Nephron (organoid): ENCODE results near the gene CIROP.

Experiments
- H3K27ac Mint-ChIP-seq, 3 experiments: 2 replicates each; pipeline ENCODE4 v1.8.0; 2020; ENCODE audit warnings: mixed read lengths in 3 of 3, mild to moderate bottlenecking in 2 of 3, moderate library complexity in 1 of 3
- H3K27me3 Mint-ChIP-seq: 2 replicates; pipeline ENCODE4 v1.8.0; 2021; ENCODE audit warnings: low read depth, mild to moderate bottlenecking, moderate library complexity, mixed read lengths
- H3K36me3 Mint-ChIP-seq: 2 replicates; pipeline ENCODE4 v1.8.0; 2020; ENCODE audit warnings: low read depth, mixed read lengths
- H3K4me1 Mint-ChIP-seq: 2 replicates; pipeline ENCODE4 v1.8.0; 2020; ENCODE audit warnings: mixed read lengths
- H3K4me3 Mint-ChIP-seq, 3 experiments: 2 replicates each; pipeline ENCODE4 v1.8.0; 2020; ENCODE audit warnings: mild to moderate bottlenecking in 3 of 3, mixed read lengths in 3 of 3, moderate library complexity in 2 of 3
- H3K9me3 Mint-ChIP-seq: 2 replicates; pipeline ENCODE4 v1.8.0; 2020; ENCODE audit warnings: mixed read lengths
- TF ChIP-seq, protein P1 (sequence below), 3 experiments: fragments of 200-600 bp; sonication (generic); IDR thresholded peaks; one replicate each; pipeline ENCODE4 v1.5.0; 2021; ENCODE audit warnings: antibody characterized with exemption in 3 of 3; ENCODE audit not compliant: unreplicated experiment in 3 of 3

Gene CIROP

DNA sequence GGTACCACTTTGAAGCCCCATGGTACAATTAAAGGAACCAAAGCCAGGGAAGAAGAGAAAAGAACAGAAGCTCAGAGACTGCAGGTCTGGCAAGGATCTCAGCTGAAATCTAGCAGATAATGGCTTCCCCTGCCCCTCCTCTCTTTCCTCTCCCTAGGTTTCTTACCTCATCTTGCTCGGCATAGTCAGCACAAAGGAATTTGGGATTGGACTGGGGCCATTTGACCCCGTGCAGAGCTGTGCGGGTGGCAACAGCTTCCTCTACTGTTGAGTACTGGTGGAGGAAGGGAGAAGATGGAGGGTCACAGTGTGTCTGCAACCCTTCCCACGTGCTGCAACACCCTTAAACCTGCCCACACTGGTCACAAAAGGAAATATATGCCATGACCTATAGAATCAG is 42.8 kb downstream of the CIROP start:
- H3K4me3 Mint-ChIP-seq = no peak overlapping the region
- H3K9me3 Mint-ChIP-seq = no peaks in the 10 kb centered on the region
- peaks cover 77% of the 10 kb centered on the region for H3K36me3 Mint-ChIP-seq
- no peaks in the 10 kb centered on the region for H3K27me3 Mint-ChIP-seq
- TF ChIP-seq, protein P1, sequence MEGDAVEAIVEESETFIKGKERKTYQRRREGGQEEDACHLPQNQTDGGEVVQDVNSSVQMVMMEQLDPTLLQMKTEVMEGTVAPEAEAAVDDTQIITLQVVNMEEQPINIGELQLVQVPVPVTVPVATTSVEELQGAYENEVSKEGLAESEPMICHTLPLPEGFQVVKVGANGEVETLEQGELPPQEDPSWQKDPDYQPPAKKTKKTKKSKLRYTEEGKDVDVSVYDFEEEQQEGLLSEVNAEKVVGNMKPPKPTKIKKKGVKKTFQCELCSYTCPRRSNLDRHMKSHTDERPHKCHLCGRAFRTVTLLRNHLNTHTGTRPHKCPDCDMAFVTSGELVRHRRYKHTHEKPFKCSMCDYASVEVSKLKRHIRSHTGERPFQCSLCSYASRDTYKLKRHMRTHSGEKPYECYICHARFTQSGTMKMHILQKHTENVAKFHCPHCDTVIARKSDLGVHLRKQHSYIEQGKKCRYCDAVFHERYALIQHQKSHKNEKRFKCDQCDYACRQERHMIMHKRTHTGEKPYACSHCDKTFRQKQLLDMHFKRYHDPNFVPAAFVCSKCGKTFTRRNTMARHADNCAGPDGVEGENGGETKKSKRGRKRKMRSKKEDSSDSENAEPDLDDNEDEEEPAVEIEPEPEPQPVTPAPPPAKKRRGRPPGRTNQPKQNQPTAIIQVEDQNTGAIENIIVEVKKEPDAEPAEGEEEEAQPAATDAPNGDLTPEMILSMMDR (IDR thresholded peaks at IDR 0.05; ENCODE audit: unreplicated experiment in 3 of 3) = no peak
- peaks cover 30% of the 10 kb centered on the region for H3K4me1 Mint-ChIP-seq
- H3K27ac Mint-ChIP-seq = peak overlapping the region; percentile 36 to 87 (median 67)

DNA sequence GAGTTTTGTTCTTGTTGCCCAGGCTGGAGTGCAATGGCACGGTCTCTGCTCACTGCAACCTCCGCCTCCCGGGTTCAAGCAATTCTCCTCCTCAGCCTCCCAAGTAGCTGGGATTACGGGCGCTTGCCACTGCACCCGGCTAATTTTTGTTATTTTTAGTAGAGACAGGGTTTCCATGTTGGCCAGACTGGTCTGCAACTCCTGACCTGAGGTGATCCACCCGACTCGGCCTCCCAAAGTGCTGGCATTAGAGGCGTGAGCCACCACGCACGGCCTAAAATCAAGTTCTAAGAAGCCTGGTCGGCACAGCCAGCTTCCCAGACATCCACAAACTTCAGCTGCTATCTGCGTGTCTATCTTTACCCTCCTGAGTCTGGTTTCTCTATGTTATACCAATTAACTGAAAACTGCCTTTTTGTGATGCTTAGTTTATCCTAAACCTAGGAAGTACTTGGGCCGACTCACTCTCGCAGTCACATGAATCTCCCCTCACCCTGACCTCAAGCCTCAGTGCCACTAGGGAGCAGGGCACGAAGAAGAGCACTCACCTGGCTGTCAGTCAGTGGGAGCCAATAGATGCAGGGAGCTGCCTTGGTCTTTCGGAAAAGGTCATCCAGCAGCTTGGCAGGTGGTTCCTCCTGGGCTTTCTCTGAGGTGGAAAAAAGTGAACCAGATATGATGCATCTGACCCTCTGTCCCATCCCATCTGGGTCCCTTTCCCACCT is 44.1 kb downstream of the CIROP start:
- H3K27me3 Mint-ChIP-seq = no peaks in the 10 kb centered on the region

DNA sequence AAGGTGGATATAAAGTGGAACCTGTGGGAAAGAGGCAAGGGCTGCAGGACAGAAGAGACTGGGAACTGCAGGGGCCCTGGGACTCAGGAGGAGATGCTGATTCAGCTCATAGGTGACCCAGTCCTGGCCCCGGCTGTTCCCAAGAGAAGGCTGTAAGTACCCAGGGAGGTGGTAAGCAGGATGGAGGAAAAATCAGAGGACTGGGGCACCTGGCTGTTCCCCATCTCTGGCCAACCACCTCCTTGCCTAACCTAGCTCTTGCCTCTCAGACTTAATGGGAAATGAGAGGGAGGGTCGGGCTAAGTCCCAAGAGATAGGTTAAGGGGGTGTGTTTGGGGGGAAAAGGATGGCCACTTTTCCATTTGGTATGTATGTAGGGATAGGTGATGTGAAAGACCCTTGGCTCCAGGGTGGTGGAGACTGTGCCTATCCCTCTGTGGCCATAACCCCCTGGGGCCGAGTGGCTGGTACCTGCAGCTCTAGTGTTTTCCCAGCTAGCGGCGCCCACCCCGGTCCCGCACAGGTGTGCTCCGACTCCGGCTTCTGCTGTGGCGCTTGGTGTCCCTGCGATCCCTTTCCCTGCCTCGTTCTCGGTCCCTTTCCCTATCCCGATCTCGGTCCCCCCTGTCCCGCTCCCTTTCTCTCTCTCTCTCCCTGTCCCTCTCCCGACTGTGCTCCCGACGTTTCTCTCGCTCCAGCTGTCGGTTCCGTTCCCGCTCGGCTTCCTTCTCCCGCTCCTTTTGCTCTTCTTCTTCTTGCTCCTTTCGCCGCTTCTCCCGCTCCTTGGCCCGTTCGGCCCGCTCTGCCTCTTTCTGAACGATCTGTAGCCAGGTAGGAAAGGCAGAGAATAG is 45.9 kb downstream of the CIROP start:
- H3K36me3 Mint-ChIP-seq = peaks cover 46% of the 10 kb centered on the region
- H3K4me1 Mint-ChIP-seq = peaks cover 38% of the 10 kb centered on the region
- no peaks in the 10 kb centered on the region for H3K9me3 Mint-ChIP-seq
- H3K27ac Mint-ChIP-seq = peak overlapping the region; percentile 40 to 81 (median 53)
- no peaks in the 10 kb centered on the region for H3K27me3 Mint-ChIP-seq
- H3K4me3 Mint-ChIP-seq = peak overlapping the region; percentile 33 to 68 (median 48)
- TF ChIP-seq, protein P1 (IDR thresholded peaks at IDR 0.05; ENCODE audit: unreplicated experiment in 3 of 3) = no peak

More for the DNA sequence above, 44.1 kb downstream of the CIROP start:
- Mint-ChIP-seq H3K9me3 (no peaks in the 10 kb centered on the region), H3K4me1 (peaks cover 35% of the 10 kb centered on the region), H3K36me3 (peaks cover 64% of the 10 kb centered on the region), H3K4me3 (no peak overlapping the region), H3K27ac (peak overlapping the region in 1 of 3 experiments; percentile 54)
- TF ChIP-seq, protein P1 (IDR thresholded peaks at IDR 0.05; ENCODE audit: unreplicated experiment in 3 of 3) = no peak

DNA sequence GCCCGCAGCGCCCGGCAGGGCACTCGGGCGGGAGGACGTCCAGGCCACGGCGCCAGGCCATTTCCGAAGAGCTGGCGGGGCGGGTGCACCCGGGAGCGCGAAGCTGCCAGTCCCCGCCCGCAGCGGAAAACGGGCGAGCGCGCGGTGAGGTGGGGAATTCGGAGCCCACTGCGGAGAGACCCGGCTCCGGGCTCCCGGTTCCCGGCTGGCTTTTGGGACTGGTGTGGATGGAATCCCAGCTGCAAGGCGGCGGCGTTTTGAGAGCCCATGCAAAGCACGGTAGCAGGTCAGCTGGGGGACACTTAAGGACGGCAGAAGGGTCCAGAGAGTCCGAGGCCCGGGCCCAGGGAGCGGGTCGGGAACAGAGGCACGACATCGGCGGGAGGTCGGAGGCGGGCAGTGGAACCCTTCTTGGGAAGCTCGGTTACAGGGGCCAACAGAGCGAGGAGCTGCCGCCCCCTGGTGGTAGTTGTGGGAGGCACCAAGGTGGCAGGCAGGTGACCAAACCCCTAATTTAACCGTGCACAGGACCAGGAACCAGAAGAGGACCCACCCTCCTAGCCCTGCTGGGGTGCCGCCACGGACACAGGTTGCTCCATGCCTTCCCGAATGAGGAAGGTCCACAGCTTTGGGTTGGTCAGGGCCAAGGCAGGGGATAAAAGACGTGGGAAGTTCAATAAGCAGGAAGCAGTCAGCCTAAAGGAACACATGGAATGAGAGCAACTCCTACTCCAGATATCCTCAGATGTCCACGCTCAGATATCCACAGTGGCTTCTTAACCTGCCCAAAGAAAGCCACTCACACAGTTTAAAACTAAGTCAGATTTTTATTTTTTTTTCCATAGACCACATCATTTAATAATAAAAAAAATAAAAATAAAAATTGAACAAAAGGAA is 46.8 kb downstream of the CIROP start:
- H3K9me3 Mint-ChIP-seq = no peaks in the 10 kb centered on the region
- peak overlapping the region; percentile 85 to 91 (median 87) for H3K4me3 Mint-ChIP-seq
- peaks cover 31% of the 10 kb centered on the region for H3K4me1 Mint-ChIP-seq
- H3K27ac Mint-ChIP-seq = peak overlapping the region; percentile 51 to 75 (median 73)
- no peaks in the 10 kb centered on the region for H3K27me3 Mint-ChIP-seq
- H3K36me3 Mint-ChIP-seq = peaks cover 39% of the 10 kb centered on the region
- TF ChIP-seq, protein P1 (IDR thresholded peaks at IDR 0.05; ENCODE audit: unreplicated experiment in 3 of 3) = peak; percentile 89 to 97 (median 94)

DNA sequence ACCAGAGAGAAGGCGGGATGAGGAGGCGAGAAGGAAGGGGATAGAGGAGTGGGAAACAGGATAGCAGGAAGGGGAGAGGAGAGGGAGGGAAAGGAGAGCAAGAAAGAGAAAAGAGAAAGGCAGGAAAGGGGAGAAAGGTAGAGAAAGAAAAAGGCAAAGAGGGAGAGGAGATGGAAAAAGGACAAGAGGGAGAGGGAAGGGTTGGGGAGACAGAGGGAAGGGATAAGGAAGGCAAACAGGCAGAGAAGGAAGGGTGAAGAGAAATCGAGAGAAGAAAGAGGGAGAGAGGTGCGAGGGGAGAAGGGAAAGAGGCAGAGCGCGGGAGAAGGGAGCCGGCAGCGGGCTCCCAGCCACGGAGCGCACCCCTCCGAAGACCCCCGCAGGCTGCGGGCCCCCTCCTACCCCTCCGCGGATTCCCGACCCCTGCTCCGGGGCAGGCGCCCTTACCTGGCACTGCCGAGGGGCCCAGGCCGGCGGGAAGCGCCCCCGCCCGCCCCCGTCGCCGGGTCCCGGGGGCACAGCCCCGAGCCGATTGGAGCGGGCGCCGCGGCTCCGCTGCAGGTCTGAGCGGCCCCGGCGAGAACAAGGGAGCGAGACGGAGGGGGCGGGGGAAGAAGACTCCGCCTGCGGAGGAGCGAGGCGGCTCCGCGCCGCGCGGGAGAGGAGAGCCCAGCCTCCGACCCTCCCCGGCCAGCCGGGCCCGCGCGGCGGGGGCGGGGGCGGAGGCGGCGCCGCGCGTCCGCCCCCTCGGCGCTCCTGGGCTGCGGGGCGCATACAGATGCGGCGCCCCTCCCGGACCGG is 47.6 kb downstream of the CIROP start, which contains the start of gene CDH24:
TSS of gene CDH24 (minus strand) at position 565 of the 801 bp plus-strand sequence. CDS start 1,787 bp downstream, outside the sequence.
- no peaks in the 10 kb centered on the region for H3K9me3 Mint-ChIP-seq
- peak within 1 kb of the TSS; percentile 51 to 85 (median 75) for H3K27ac Mint-ChIP-seq
- H3K27me3 Mint-ChIP-seq = no peaks in the 10 kb centered on the region
- TF ChIP-seq, protein P1 (IDR thresholded peaks at IDR 0.05; ENCODE audit: unreplicated experiment in 3 of 3) = no peak
- H3K36me3 Mint-ChIP-seq = peaks cover 38% of the 10 kb centered on the region
- H3K4me1 Mint-ChIP-seq = peaks cover 25% of the 10 kb centered on the region
- peak within 1 kb of the TSS; percentile 90 to 92 (median 92) for H3K4me3 Mint-ChIP-seq
